Mesothelial cell of epicardium (in vitro differentiated cells): ENCODE measurements around the gene GMDS. TPM values are rescaled to one million over a fixed set of nuclear protein-coding genes. Genes with fewer than 3 reads are reported as not detected.

Source experiments
- DNase-seq, 2 experiments: peaks; one replicate each; pipeline ENCODE4 v3.0.0; 2021; ENCODE audit warnings: low spot score in 2 of 2; ENCODE audit not compliant: unreplicated experiment in 2 of 2
- H3K27ac Mint-ChIP-seq: 2 replicates; pipeline ENCODE4 v1.8.0; 2021; ENCODE audit warnings: mixed read lengths
- H3K27me3 Mint-ChIP-seq: 2 replicates; pipeline ENCODE4 v1.8.0; 2021; ENCODE audit warnings: low read depth, mixed read lengths
- H3K36me3 Mint-ChIP-seq: 2 replicates; pipeline ENCODE4 v1.8.0; 2021; ENCODE audit warnings: mixed read lengths
- H3K4me1 Mint-ChIP-seq: 2 replicates; pipeline ENCODE4 v1.8.0; 2021; ENCODE audit warnings: mixed read lengths
- H3K4me3 Mint-ChIP-seq: 2 replicates; pipeline ENCODE4 v1.8.0; 2021; ENCODE audit warnings: mild to moderate bottlenecking, moderate library complexity, mixed read lengths
- H3K9me3 Mint-ChIP-seq: 2 replicates; pipeline ENCODE4 v1.8.0; 2021; ENCODE audit warnings: mixed read lengths
- CTCF ChIP-seq: fragments of 200-600 bp; sonication (generic); IDR thresholded peaks from one replicate; pipeline ENCODE4 v1.5.0; 2021; ENCODE audit warnings: antibody characterized with exemption; ENCODE audit not compliant: unreplicated experiment
- total RNA-seq: library from RNA; stranded (reverse); gene quantifications from 3 replicates; pipeline ENCODE4 v1.2.1, GENCODE V29; 2021

The GMDS gene
- total RNA-seq, 1 donor from 2014 or later = 39.9 TPM

GRCh38 chr6:2270054-2270453, 24.6 kb upstream of the GMDS start:
- H3K9me3 Mint-ChIP-seq = peaks cover 5% of the 10 kb centered on the region
- DNase-seq = no peak
- no peak for TF ChIP-seq CTCF

GRCh38 chr6:2266841-2267240, 21.4 kb upstream of the GMDS start:
- TF ChIP-seq CTCF = no peak
- Mint-ChIP-seq H3K4me1 (peaks cover 15% of the 10 kb centered on the region), H3K27me3 (no peaks in the 10 kb centered on the region), H3K9me3 (no peaks in the 10 kb centered on the region), H3K27ac (peak overlapping the region; percentile 0), H3K36me3 (peaks cover 23% of the 10 kb centered on the region), H3K4me3 (no peak overlapping the region)
- DNase-seq = no peak

More at GRCh38 chr6:2270054-2270453, 24.6 kb upstream of the GMDS start:
- H3K27me3 Mint-ChIP-seq = no peaks in the 10 kb centered on the region
- H3K36me3 Mint-ChIP-seq = peaks cover 38% of the 10 kb centered on the region
- no peak overlapping the region for H3K27ac Mint-ChIP-seq
- peaks cover 22% of the 10 kb centered on the region for H3K4me1 Mint-ChIP-seq
- H3K4me3 Mint-ChIP-seq = no peak overlapping the region

GRCh38 chr6:2266031-2266795, 20.8 kb upstream of the GMDS start:
- no peak for TF ChIP-seq CTCF
- no peak for DNase-seq
- no peak overlapping the region for H3K27ac Mint-ChIP-seq
- H3K9me3 Mint-ChIP-seq = no peaks in the 10 kb centered on the region
- peaks cover 23% of the 10 kb centered on the region for H3K36me3 Mint-ChIP-seq
- no peak overlapping the region for H3K4me3 Mint-ChIP-seq
- H3K27me3 Mint-ChIP-seq = no peaks in the 10 kb centered on the region
- peaks cover 13% of the 10 kb centered on the region for H3K4me1 Mint-ChIP-seq

GRCh38 chr6:2264932-2265331, 19.5 kb upstream of the GMDS start:
- H3K27ac Mint-ChIP-seq = no peak overlapping the region
- H3K27me3 Mint-ChIP-seq = no peaks in the 10 kb centered on the region
- peaks cover 16% of the 10 kb centered on the region for H3K36me3 Mint-ChIP-seq
- no peak overlapping the region for H3K4me3 Mint-ChIP-seq
- DNase-seq = no peak
- no peak for TF ChIP-seq CTCF
- no peaks in the 10 kb centered on the region for H3K9me3 Mint-ChIP-seq
- peaks cover 5% of the 10 kb centered on the region for H3K4me1 Mint-ChIP-seq

GRCh38 chr6:2263896-2264295, 18.5 kb upstream of the GMDS start:
- Mint-ChIP-seq H3K27ac (no peak overlapping the region), H3K4me1 (peaks cover 5% of the 10 kb centered on the region), H3K9me3 (no peaks in the 10 kb centered on the region), H3K36me3 (peaks cover 16% of the 10 kb centered on the region), H3K27me3 (no peaks in the 10 kb centered on the region), H3K4me3 (no peak overlapping the region)
- no peak for DNase-seq
- TF ChIP-seq CTCF = no peak

GRCh38 chr6:2259574-2259973, 14.2 kb upstream of the GMDS start:
- Mint-ChIP-seq H3K4me1 (no peaks in the 10 kb centered on the region), H3K4me3 (no peak overlapping the region), H3K27me3 (no peaks in the 10 kb centered on the region), H3K27ac (no peak overlapping the region), H3K9me3 (peaks cover 24% of the 10 kb centered on the region), H3K36me3 (peaks cover 38% of the 10 kb centered on the region)
- no peak for DNase-seq
- TF ChIP-seq CTCF = no peak
